ENCODE measurements around the gene TPGS2.

TPGS2 gene

GRCh38 chr18:36745219-36745975 is 83.4 kb downstream of the TPGS2 start:
- no peak for DNase-seq (ENCODE audit: low read depth)
- TF ChIP-seq CTCF (IDR thresholded peaks at IDR 0.05; ENCODE audit: low read length, missing control alignments) = no peak
- H3K4me3 ChIP-seq (replicated peaks; ENCODE audit: low read depth, low read length) = no peak overlapping the region

- TF ChIP-seq CTCF (IDR thresholded peaks at IDR 0.05; ENCODE audit: low read length, missing control alignments) = no peak
- no peak for DNase-seq (ENCODE audit: low read depth)
- H3K4me3 ChIP-seq (replicated peaks; ENCODE audit: low read depth, low read length) = no peak overlapping the region
Measured at GRCh38 chr18:36744261-36744876, 84.4 kb downstream of the TPGS2 start.
